IMR-90 (cell line): ENCODE measurements around the gene FBLN7. TPM values are rescaled to one million over a fixed set of nuclear protein-coding genes. Genes with fewer than 3 reads are reported as not detected.

ENCODE experiments used
- ATAC-seq: fragments of 200-7000 bp; cut with Tn5 transposase; 2 replicates; pipeline ENCODE4 v1.9.1; 2020; ENCODE audit warnings: low read depth, mild to moderate bottlenecking, moderate library complexity
- BruUV-seq: library from RNA; stranded (reverse); fragments of 400-500 nt; replicated peaks from 2 replicates; lab custom pipeline; 2021; lab: Mats Ljungman, UMichigan
- CTCF ChIA-PET: fragments of 300-600 bp; formaldehyde crosslinking; extraction: SDS; loops from one replicate; lab custom pipeline; 2021; ENCODE audit warnings: antibody characterized with exemption; lab: Yijun Ruan, JAX
- POLR2A ChIA-PET: fragments of 300-600 bp; sonication (Branson Sonifier 250); formaldehyde crosslinking; loops from one replicate; lab custom pipeline; 2022; ENCODE audit warnings: antibody characterized with exemption; ENCODE audit not compliant: unreplicated experiment; lab: Charles Lee
- DNase-seq: peaks from one replicate; pipeline ENCODE4 v3.0.0; 2013
- H2AFZ ChIP-seq: replicated peaks from 2 replicates; pipeline ENCODE3; 2013; ENCODE audit warnings: low read length, mild to moderate bottlenecking; ENCODE audit not compliant: poor library complexity
- H2AK5ac ChIP-seq: 2 replicates; pipeline ENCODE4 v1.6.1; 2013; ENCODE audit warnings: low read depth, low read length, inconsistent platforms
- H2AK9ac ChIP-seq: replicated peaks from 2 replicates; pipeline ENCODE3; 2013; ENCODE audit warnings: mild to moderate bottlenecking, low read depth, low read length, moderate library complexity; ENCODE audit not compliant: poor library complexity
- H2BK120ac ChIP-seq: 2 replicates; pipeline ENCODE4 v1.6.1; 2013; ENCODE audit warnings: low read depth, low read length, inconsistent platforms
- H2BK15ac ChIP-seq: 3 replicates; pipeline ENCODE4 v1.6.1; 2013; ENCODE audit warnings: low read depth, low read length, inconsistent platforms
- H2BK20ac ChIP-seq: 2 replicates; pipeline ENCODE4 v1.6.1; 2013; ENCODE audit warnings: low read depth, mild to moderate bottlenecking, inconsistent platforms, low read length, moderate library complexity
- H2BK5ac ChIP-seq: 2 replicates; pipeline ENCODE4 v1.6.1; 2013; ENCODE audit warnings: mild to moderate bottlenecking, low read depth, low read length, inconsistent platforms; ENCODE audit not compliant: poor library complexity, severe bottlenecking
- H3K14ac ChIP-seq: replicated peaks from 2 replicates; pipeline ENCODE4 v1.6.1; 2013; ENCODE audit warnings: low read depth, low read length, inconsistent platforms
- H3K18ac ChIP-seq: 2 replicates; pipeline ENCODE4 v1.6.1; 2013; ENCODE audit warnings: low read depth, low read length, control low read depth
- H3K23ac ChIP-seq: 2 replicates; pipeline ENCODE4 v1.6.1; 2013; ENCODE audit warnings: low read depth, low read length, inconsistent platforms
- H3K27ac ChIP-seq: 2 replicates; pipeline ENCODE4 v1.5.1; 2013; ENCODE audit warnings: mild to moderate bottlenecking, control low read depth, low read length; ENCODE audit not compliant: insufficient read depth
- H3K27me3 ChIP-seq: 2 replicates; pipeline ENCODE4 v1.6.1; 2013; ENCODE audit warnings: low read length; ENCODE audit not compliant: control insufficient read depth, insufficient read depth
- H3K36me3 ChIP-seq: 2 replicates; pipeline ENCODE4 v1.6.1; 2013; ENCODE audit warnings: low read length, mixed read lengths; ENCODE audit not compliant: control insufficient read depth, insufficient read depth
- H3K4ac ChIP-seq: 2 replicates; pipeline ENCODE4 v1.6.1; 2013; ENCODE audit warnings: low read depth, low read length, inconsistent platforms
- H3K4me1 ChIP-seq: 2 replicates; pipeline ENCODE4 v1.6.1; 2013; ENCODE audit warnings: low read length, mixed read lengths; ENCODE audit not compliant: control insufficient read depth, insufficient read depth
- H3K4me2 ChIP-seq: 2 replicates; pipeline ENCODE4 v1.6.1; 2013; ENCODE audit warnings: low read depth, mild to moderate bottlenecking, control low read depth, low read length, moderate library complexity
- H3K4me3 ChIP-seq: 2 replicates; pipeline ENCODE4 v1.5.1; 2013; ENCODE audit warnings: low read depth, mild to moderate bottlenecking, control low read depth, low read length, moderate library complexity; ENCODE audit not compliant: insufficient read depth
- H3K56ac ChIP-seq: 2 replicates; pipeline ENCODE4 v1.6.1; 2013; ENCODE audit warnings: low read length, inconsistent platforms; ENCODE audit not compliant: insufficient read depth; ENCODE audit errors: extremely low read depth
- H3K79me1 ChIP-seq, 2 experiments: 2 replicates each; pipeline ENCODE4 v1.6.1; 2013; ENCODE audit warnings: low read length in 2 of 2, inconsistent platforms in 1 of 2, low read depth in 1 of 2
- H3K9ac ChIP-seq: 2 replicates; pipeline ENCODE4 v1.6.1; 2013; ENCODE audit warnings: low read depth, low read length, control low read depth
- H3K9me1 ChIP-seq: 2 replicates; pipeline ENCODE4 v1.6.1; 2013; ENCODE audit warnings: low read length, inconsistent platforms; ENCODE audit not compliant: insufficient read depth
- H3K9me3 ChIP-seq: 2 replicates; pipeline ENCODE4 v1.6.1; 2013; ENCODE audit warnings: low read length; ENCODE audit not compliant: control insufficient read depth, insufficient read depth
- H4K20me1 ChIP-seq: 2 replicates; pipeline ENCODE4 v1.6.1; 2013; ENCODE audit warnings: low read length, inconsistent platforms; ENCODE audit not compliant: insufficient read depth
- H4K5ac ChIP-seq: 2 replicates; pipeline ENCODE4 v1.6.1; 2013; ENCODE audit warnings: mild to moderate bottlenecking, low read depth, low read length, control low read depth
- H4K8ac ChIP-seq, 2 experiments: 2 replicates each; pipeline ENCODE4 v1.6.1; 2013; ENCODE audit warnings: low read depth in 2 of 2, low read length in 2 of 2, control low read depth in 1 of 2, inconsistent platforms in 1 of 2
- H4K91ac ChIP-seq: 2 replicates; pipeline ENCODE4 v1.6.1; 2013; ENCODE audit warnings: low read depth, low read length, inconsistent platforms; ENCODE audit not compliant: insufficient read depth
- BHLHE40 ChIP-seq: fragments of 150-350 bp; IDR thresholded peaks from 2 replicates; pipeline ENCODE4 v1.6.1; 2016; ENCODE audit warnings: mild to moderate bottlenecking, low read depth, low read length
- CEBPB ChIP-seq: IDR thresholded peaks from 2 replicates; pipeline ENCODE4 v1.6.1; 2012; ENCODE audit warnings: low read depth, low read length, improper control_type of control experiment
- CHD1 ChIP-seq: IDR thresholded peaks from 2 replicates; pipeline ENCODE4 v1.6.1; 2012; ENCODE audit warnings: low read depth, low read length, improper control_type of control experiment
- CTCF ChIP-seq: conservative IDR thresholded peaks from 2 replicates; pipeline ENCODE4 v1.5.1; 2012; ENCODE audit warnings: mild to moderate bottlenecking, low read depth, low read length, improper control_type of control experiment
- ELK1 ChIP-seq: fragments of 150-350 bp; IDR thresholded peaks from 2 replicates; pipeline ENCODE4 v1.6.1; 2016; ENCODE audit warnings: low read depth, mild to moderate bottlenecking, low read length, moderate library complexity, borderline replicate concordance
- FOS ChIP-seq: fragments of 150-350 bp; IDR thresholded peaks from 2 replicates; pipeline ENCODE4 v1.6.1; 2016; ENCODE audit warnings: low read depth, low read length
- MAFK ChIP-seq: IDR thresholded peaks from 2 replicates; pipeline ENCODE4 v1.6.1; 2012; ENCODE audit warnings: low read depth, low read length, improper control_type of control experiment
- MAZ ChIP-seq: IDR thresholded peaks from 2 replicates; pipeline ENCODE4 v1.6.1; 2012; ENCODE audit warnings: low read depth, mild to moderate bottlenecking, low read length, improper control_type of control experiment, moderate library complexity, borderline replicate concordance
- MXI1 ChIP-seq: IDR thresholded peaks from 2 replicates; pipeline ENCODE4 v1.6.1; 2012; ENCODE audit warnings: low read depth, mild to moderate bottlenecking, low read length, moderate library complexity, borderline replicate concordance
- NFE2L2 ChIP-seq: fragments of 150-350 bp; IDR thresholded peaks from 2 replicates; pipeline ENCODE4 v1.6.1; 2016; ENCODE audit warnings: low read depth, mild to moderate bottlenecking, low read length
- POLR2A ChIP-seq: IDR thresholded peaks from 2 replicates; pipeline ENCODE4 v1.6.1; 2012; ENCODE audit warnings: mild to moderate bottlenecking, low read depth, low read length
- RAD21 ChIP-seq: IDR thresholded peaks from 2 replicates; pipeline ENCODE4 v1.6.1; 2012; ENCODE audit warnings: low read length, improper control_type of control experiment
- RCOR1 ChIP-seq: IDR thresholded peaks from 2 replicates; pipeline ENCODE4 v1.6.1; 2012; ENCODE audit warnings: mild to moderate bottlenecking, low read length, improper control_type of control experiment; ENCODE audit not compliant: insufficient replicate concordance
- RFX5 ChIP-seq: IDR thresholded peaks from 2 replicates; pipeline ENCODE4 v1.8.0; 2012; ENCODE audit warnings: low read depth, mild to moderate bottlenecking, low read length, moderate library complexity
- SMC3 ChIP-seq: fragments of 150-350 bp; IDR thresholded peaks from 2 replicates; pipeline ENCODE4 v1.6.1; 2016; ENCODE audit warnings: low read depth, mild to moderate bottlenecking, antibody characterized with exemption, low read length, moderate library complexity
- USF2 ChIP-seq: fragments of 150-350 bp; IDR thresholded peaks from 2 replicates; pipeline ENCODE4 v1.6.1; 2017; ENCODE audit warnings: mild to moderate bottlenecking, antibody characterized with exemption, low read length, low read depth
- WGBS, 2 experiments: methylation state at CpG; one replicate each; pipeline versions ENCODE4 v1.1.5 to v1.1.7; 2013; ENCODE audit warnings: missing lambda C conversion rate in 2 of 2; ENCODE audit not compliant: insufficient read length in 1 of 2; ENCODE audit errors: extremely low coverage in 2 of 2; 5-methylcytosine and 5-hydroxymethylcytosine counted together
- dilution Hi-C: fragments of 300-500 bp; cut with HindIII; formaldehyde crosslinking; loops from one replicate; pipeline ENCODE4 v1.14.3; 2018; ENCODE audit warnings: low sequenced_read_pairs; ENCODE audit not compliant: unreplicated experiment
- in situ Hi-C: fragments of 300-500 bp; cut with MboI; formaldehyde crosslinking; loops from 3 replicates; pipeline ENCODE4 v1.14.3; 2019; ENCODE audit warnings: low sequenced_read_pairs, inconsistent platforms, mixed read lengths
- intact Hi-C: fragments of 100-400 bp; cut with micrococcal nuclease; formaldehyde crosslinking; loops from 2 replicates; pipeline ENCODE4 v1.10.0; 2022
- polyA plus RNA-seq, 3 experiments: library from polyadenylated mRNA; depleted of rRNA; stranded (reverse); fragments of >200 nt; gene quantifications; 2 replicates each; pipeline ENCODE4 v1.2.3, GENCODE V29; 2012; ENCODE audit warnings: low replicate concordance in 1 of 3
- total RNA-seq: library from RNA; depleted of rRNA; stranded (reverse); fragments of >200 nt; gene quantifications from 2 replicates; pipeline ENCODE4 v1.2.3, GENCODE V29; 2012

The FBLN7 gene
- total and polyA plus RNA-seq, 2 of the 4 experiments (the other 2 are of a cell fraction) = 0.18 to 1.2 TPM

DNA sequence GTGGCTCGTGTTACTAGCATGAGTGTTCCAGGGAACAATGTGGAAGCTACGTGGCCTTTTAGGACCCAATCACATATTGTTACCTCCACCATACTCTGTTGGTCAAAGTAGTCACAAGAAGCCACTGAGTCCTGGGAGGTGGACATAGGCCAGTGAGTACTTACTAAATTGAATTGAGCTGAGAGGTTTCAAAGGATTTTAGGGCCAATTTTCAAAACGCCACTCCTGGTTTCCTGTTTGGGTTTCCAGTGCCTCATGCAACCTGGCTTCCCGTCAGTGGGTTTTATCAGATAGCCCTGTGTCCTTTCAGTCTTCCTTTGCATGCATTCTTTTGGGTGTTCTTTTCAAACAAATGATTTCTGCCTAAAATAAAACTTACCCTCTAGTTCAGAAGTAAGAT lies 56.3 kb downstream of the FBLN7 start:
- H2BK120ac ChIP-seq = no peak overlapping the region
- no peak overlapping the region for H3K27ac ChIP-seq
- no peaks in the 10 kb centered on the region for H3K9me3 ChIP-seq
- no peaks in the 10 kb centered on the region for H3K9me1 ChIP-seq
- DNase-seq (no peak), ATAC-seq (no peak)
- H3K18ac ChIP-seq = no peak overlapping the region
- no peaks in the 10 kb centered on the region for H4K20me1 ChIP-seq
- in situ Hi-C loops = no loop called here
- POLR2A ChIA-PET = no interaction called here
- TF ChIP-seq MXI1 (no peak), BHLHE40 (no peak), RAD21 (no peak), POLR2A (no peak), ELK1 (no peak), CHD1 (no peak), USF2 (no peak), CEBPB (no peak), FOS (no peak), RFX5 (no peak), NFE2L2 (no peak), MAFK (no peak), SMC3 (no peak), MAZ (no peak), CTCF (no peak), RCOR1 (no peak)
- no peak overlapping the region for H3K23ac ChIP-seq
- no peaks in the 10 kb centered on the region for H3K79me1 ChIP-seq
- H2AK5ac ChIP-seq = no peak overlapping the region
- BruUV-seq = no TSS peak
- no peak overlapping the region for H2AK9ac ChIP-seq
- no peak overlapping the region for H3K14ac ChIP-seq
- no peak overlapping the region for H4K91ac ChIP-seq
- no peak overlapping the region for H2BK15ac ChIP-seq
- no CpG with 5 or more reads among the region's 4 CpGs for WGBS, 2 experiments
- H3K4me1 ChIP-seq = no peaks in the 10 kb centered on the region
- H4K8ac ChIP-seq = no peak overlapping the region
- H3K27me3 ChIP-seq = peaks cover 27% of the 10 kb centered on the region
- H3K9ac ChIP-seq = no peak overlapping the region
- no peak overlapping the region for H2BK20ac ChIP-seq
- intact Hi-C loops = no loop called here
- H3K56ac ChIP-seq = no peak overlapping the region
- no peak overlapping the region for H2AFZ ChIP-seq
- CTCF ChIA-PET = no interaction called here
- no peak overlapping the region for H3K4me3 ChIP-seq
- H3K36me3 ChIP-seq = no peaks in the 10 kb centered on the region
- no peak overlapping the region for H4K5ac ChIP-seq
- no peak overlapping the region for H3K4ac ChIP-seq
- H2BK5ac ChIP-seq = no peak overlapping the region
- dilution Hi-C loops = no loop called here
- H3K4me2 ChIP-seq = no peak overlapping the region
